ENCODE data around the gene CAND2.

The CAND2 gene

DNA sequence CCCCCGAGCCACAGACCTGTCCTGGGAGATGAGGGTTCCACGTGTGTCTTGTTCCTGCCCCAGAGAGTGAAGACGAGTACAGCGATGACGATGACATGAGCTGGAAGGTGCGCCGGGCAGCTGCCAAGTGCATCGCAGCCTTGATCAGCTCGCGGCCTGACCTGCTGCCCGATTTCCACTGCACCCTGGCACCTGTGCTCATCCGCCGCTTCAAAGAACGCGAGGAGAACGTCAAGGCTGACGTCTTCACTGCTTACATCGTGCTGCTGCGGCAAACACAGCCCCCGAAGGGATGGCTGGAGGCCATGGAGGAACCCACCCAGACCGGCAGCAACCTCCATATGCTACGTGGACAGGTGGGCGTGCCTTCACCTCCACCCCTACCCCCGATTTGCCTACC lies 18.6 kb downstream of the CAND2 start:
- in situ Hi-C loops (cut with MboI; ENCODE audit: low pct_unique_long_range_greater_than_20kb, low sequenced_read_pairs, unreplicated experiment) = no loop called here
- TF ChIP-seq, protein P1, sequence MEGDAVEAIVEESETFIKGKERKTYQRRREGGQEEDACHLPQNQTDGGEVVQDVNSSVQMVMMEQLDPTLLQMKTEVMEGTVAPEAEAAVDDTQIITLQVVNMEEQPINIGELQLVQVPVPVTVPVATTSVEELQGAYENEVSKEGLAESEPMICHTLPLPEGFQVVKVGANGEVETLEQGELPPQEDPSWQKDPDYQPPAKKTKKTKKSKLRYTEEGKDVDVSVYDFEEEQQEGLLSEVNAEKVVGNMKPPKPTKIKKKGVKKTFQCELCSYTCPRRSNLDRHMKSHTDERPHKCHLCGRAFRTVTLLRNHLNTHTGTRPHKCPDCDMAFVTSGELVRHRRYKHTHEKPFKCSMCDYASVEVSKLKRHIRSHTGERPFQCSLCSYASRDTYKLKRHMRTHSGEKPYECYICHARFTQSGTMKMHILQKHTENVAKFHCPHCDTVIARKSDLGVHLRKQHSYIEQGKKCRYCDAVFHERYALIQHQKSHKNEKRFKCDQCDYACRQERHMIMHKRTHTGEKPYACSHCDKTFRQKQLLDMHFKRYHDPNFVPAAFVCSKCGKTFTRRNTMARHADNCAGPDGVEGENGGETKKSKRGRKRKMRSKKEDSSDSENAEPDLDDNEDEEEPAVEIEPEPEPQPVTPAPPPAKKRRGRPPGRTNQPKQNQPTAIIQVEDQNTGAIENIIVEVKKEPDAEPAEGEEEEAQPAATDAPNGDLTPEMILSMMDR (IDR thresholded peaks at IDR 0.05; ENCODE audit: extremely low read depth, insufficient read depth, missing control alignments) = no peak
- no peak for DNase-seq (ENCODE audit: low spot score)

DNA sequence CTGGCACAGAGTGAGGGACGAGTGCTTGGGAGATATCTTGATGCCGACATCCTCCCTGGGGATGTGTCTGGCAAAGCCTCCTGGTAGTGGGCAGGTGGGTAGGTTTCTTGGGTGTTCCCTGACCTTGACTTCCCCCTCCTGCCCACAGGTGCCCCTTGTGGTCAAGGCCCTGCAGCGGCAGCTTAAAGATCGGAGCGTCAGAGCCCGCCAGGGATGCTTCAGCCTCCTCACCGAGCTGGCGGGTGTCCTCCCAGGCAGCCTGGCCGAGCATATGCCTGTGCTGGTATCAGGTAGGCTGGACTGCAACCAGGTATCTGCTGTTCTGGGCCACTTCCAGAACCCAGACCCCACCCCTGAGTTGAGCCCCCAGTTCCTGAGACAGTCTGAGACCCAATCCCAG lies 19.2 kb downstream of the CAND2 start:
- DNase-seq (ENCODE audit: low spot score) = no peak
- in situ Hi-C loops (cut with MboI; ENCODE audit: low pct_unique_long_range_greater_than_20kb, low sequenced_read_pairs, unreplicated experiment) = no loop called here
- TF ChIP-seq, protein P1 (IDR thresholded peaks at IDR 0.05; ENCODE audit: extremely low read depth, insufficient read depth, missing control alignments) = no peak

DNA sequence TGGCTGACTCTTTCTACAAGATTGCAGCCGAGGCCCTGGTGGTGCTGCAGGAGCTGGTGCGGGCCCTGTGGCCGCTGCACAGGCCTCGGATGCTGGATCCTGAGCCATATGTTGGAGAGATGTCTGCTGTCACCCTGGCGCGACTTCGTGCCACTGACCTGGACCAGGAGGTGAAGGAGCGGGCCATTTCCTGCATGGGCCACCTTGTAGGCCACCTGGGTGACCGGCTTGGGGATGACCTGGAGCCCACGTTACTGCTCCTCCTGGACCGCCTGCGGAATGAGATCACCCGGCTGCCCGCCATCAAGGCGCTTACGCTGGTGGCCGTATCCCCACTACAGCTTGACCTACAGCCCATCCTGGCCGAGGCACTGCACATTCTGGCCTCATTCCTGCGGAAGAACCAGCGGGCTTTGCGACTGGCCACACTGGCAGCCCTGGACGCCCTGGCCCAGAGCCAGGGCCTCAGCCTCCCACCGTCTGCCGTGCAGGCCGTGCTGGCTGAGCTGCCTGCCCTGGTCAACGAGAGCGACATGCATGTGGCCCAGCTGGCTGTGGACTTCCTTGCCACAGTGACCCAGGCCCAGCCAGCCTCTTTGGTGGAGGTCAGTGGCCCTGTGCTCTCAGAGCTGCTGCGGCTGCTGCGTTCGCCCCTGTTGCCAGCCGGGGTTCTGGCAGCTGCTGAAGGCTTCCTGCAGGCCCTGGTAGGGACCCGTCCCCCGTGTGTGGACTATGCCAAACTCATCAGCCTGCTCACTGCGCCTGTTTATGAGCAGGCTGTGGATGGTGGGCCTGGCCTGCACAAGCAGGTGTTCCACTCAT lies 20.3 kb downstream of the CAND2 start:
- DNase-seq (ENCODE audit: low spot score) = no peak
- TF ChIP-seq, protein P1 (IDR thresholded peaks at IDR 0.05; ENCODE audit: extremely low read depth, insufficient read depth, missing control alignments) = no peak
- in situ Hi-C loops (cut with MboI; ENCODE audit: low pct_unique_long_range_greater_than_20kb, low sequenced_read_pairs, unreplicated experiment) = no loop called here

DNA sequence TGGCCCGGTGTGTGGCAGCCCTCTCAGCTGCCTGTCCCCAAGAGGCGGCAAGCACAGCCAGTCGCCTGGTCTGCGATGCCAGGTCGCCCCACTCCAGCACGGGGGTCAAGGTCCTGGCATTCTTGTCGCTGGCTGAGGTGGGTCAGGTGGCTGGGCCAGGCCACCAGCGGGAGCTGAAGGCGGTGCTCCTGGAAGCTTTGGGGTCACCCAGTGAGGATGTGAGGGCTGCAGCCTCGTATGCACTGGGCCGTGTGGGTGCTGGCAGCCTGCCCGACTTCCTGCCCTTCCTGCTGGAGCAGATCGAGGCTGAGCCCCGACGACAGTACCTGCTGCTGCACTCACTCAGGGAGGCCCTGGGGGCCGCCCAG lies 20.8 kb downstream of the CAND2 start:
- no peak for DNase-seq (ENCODE audit: low spot score)
- TF ChIP-seq, protein P1 (IDR thresholded peaks at IDR 0.05; ENCODE audit: extremely low read depth, insufficient read depth, missing control alignments) = no peak
- in situ Hi-C loops (cut with MboI; ENCODE audit: low pct_unique_long_range_greater_than_20kb, low sequenced_read_pairs, unreplicated experiment) = no loop called here

DNA sequence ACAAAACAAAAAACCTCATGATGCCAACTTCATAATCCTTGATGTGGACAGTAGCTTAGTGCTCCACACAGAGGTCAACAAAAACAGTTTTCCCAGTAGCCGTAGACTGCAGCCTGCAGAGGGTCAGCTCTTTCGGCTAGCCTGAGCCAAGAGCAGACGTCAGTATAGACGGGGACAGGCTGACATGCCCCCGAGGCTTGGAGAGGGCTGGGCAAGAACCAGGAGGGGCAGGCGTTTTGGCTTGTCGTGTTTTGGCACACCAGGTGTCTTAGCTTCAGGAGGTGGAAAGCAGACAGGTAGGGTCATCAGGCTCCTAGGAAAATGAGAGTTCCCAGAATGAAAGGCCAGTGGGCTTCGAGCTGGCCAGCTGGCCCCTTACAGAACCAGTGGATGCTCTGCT lies 21.8 kb downstream of the CAND2 start:
- in situ Hi-C loops (cut with MboI; ENCODE audit: low pct_unique_long_range_greater_than_20kb, low sequenced_read_pairs, unreplicated experiment) = no loop called here
- no peak for DNase-seq (ENCODE audit: low spot score)
- TF ChIP-seq, protein P1 (IDR thresholded peaks at IDR 0.05; ENCODE audit: extremely low read depth, insufficient read depth, missing control alignments) = no peak

DNA sequence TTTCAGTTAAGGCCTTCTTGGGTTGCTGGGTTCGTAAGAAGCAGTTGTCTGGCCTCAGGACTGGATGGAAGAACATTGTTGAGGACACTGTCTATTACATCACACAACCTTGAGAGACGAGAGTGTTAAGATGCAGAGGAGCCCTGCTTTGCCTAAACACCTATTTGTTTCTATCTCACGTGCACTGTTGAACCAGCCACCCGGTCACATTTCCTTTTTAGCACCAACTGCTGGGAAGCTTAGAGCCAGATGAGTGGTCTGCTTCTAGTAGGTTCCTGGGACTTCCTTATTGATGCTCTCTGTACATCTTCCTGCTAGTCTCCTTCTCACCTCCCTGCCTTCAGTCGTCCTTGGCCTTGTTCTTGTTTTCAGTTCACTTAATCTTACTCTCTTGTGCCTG lies 22.3 kb downstream of the CAND2 start:
- TF ChIP-seq, protein P1 (IDR thresholded peaks at IDR 0.05; ENCODE audit: extremely low read depth, insufficient read depth, missing control alignments) = no peak
- no peak for DNase-seq (ENCODE audit: low spot score)
- in situ Hi-C loops (cut with MboI; ENCODE audit: low pct_unique_long_range_greater_than_20kb, low sequenced_read_pairs, unreplicated experiment) = no loop called here

Measured in GM13977 (cell line).